Fibroblast of skin of right quadriceps (primary cell): ENCODE measurements around the gene METTL15.
"Not testable (repeated sequence)": the region's sequence is repeated elsewhere in the genome, so short reads cannot be mapped to it uniquely, and the experiment has no call there.

Source experiments
- DNase-seq: peaks from one replicate; pipeline ENCODE4 v3.0.0-alpha.2; 2013

Gene METTL15

DNA sequence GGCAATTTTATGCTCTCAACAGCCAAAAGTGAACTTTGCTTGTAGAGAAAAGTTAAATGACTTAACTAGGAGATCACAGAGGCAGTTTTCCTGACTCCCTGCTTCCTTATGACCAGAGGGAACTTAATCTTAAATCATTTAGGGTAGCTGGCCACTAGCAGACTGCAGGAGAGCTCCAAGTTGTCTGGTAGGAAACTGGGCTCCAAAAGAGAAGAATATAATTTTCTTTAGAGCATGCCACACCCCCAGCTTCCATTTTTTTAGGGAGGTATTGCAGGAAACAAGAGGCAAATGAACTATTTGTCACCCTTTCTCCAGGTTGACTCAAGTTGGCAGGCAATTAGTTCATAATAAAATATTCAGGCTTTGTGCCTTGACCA is 2.6 kb downstream of the METTL15 start:
- DNase-seq, result peak; percentile 27

DNA sequence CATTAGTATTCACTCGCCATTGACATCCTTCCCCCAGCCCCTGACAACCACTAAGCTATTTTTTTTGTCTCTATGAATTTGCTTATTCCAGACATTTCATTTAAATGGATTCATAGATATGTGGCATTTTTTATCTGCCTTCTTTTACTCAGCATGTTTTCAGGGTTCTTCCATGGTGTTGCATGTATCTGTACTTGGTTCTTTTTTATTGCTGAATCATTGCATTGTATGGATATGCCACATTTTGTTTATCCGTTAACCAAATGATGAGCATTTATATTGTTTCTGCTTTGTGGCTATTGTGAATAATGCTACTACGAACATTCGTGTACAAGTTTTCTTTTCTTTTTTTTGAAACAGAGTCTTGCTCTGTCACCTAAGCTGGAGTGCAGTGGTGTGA is 5.9 kb downstream of the METTL15 start:
- DNase-seq, result no peak

DNA sequence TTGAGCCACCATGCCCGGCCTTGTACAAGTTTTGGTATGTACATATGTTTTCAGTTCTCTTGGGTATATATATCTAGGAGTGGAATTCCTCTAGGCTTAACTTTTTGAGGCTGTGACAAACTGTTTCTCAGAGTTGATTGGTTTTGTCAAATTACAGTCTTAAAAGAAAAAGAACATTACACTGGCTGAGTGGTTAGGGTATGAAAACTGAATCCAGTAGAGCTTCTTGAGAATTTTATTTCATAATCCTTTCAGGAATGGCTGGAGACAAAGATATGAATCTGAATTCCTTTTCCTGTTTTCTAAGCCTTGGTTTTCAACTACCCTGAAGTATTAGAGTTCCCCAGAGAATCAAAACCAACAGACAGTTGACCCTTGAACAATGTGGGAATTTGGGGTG is 6.5 kb downstream of the METTL15 start:
- DNase-seq, result peak; percentile 15

DNA sequence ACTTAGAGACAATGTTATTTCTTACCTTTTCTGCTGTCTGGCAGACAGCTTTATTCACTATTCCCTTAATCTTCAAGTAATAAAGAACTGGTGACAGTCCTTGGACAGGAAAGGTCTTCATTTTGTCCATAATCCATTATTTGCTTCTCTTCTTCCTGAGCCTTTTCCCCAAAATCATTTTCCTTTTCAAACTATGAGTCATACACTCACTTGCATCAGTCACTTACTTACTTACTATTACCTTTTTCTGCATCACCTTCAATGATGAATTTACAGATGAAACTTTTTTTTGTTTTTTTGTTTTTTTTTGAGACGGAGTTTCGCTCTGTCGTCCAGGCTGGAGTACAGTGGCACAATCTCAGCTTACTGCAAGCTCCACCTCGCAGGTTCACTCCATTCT is 9.5 kb downstream of the METTL15 start:
- no peak for DNase-seq

DNA sequence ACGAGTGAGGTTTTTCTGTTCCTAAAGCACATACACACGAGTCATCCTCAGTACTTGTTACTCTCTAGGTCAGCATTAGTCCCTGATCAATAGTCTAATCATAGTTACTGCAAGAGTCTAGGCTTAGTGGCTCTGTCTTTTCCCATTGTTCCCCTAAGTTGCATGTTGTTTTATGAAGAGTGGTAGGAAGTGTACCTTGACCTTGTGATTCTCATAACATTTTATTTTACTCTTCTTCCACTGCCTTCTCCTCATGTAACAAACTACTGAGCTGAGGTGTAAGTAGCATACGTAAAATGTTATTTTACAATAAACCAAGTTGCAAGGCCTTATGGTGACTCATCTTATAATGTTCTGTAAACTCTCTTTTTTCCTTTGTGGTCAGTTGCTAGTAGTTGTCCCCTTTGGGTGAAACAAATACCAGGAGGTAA is 15.0 kb downstream of the METTL15 start:
- DNase-seq, result peak; percentile 49

DNA sequence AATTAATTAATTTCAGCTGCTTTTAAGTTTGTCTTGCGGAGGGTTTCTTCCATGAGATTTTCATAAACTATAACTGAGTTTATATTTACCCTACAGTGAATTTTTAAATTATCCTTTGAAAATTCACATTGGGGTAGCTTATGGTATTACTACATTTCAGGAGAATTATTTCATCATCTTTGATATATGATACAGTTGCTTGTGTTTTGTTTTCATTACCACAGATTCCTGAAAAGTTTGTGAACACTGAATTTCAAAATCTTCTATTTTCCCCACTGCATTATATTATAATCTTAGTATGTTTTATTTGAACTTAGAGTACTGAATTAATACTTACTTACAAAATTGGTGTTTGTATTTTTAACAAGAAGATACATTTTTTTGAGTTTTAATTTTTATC is 24.4 kb downstream of the METTL15 start:
- peak; percentile 25 for DNase-seq

DNA sequence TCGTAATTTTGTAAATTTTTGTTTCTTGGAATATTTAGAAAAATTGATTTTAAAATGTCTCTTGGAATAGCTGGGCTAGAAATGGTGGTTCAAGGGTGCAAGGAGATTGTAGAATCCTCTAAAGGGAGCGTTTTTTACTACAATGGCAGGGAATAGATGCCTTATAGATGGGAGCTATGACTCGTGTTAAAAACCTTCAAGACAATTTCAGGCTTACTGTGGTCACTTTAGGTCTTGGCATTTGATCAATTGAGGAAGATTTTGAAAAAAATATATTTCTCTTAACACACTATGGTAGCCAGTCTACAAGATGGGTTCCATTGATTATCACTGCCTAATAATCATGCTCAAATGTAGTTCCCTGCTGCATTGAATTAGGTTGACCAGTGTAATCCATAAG is 25.0 kb downstream of the METTL15 start:
- peak; percentile 39 for DNase-seq

DNA sequence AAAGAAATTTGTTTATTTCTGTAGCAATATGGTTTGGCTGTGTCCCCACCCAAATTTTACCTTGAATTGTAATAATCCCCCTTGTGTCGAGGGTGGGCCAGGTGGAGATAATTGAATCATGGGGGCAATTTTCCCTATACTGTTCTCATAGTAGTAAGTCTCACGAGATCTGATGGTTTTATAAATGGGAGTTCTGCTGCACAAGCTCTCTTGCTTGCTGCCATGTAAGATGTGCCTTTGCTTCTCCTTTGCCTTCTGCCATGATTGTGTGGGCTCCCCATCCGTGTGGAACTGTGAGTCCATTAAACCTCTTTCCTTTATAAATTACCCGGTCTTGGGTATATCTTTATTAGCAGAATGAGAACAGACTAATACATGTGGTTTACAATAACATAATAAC is 28.0 kb downstream of the METTL15 start:
- not testable (repeated sequence) for DNase-seq

DNA sequence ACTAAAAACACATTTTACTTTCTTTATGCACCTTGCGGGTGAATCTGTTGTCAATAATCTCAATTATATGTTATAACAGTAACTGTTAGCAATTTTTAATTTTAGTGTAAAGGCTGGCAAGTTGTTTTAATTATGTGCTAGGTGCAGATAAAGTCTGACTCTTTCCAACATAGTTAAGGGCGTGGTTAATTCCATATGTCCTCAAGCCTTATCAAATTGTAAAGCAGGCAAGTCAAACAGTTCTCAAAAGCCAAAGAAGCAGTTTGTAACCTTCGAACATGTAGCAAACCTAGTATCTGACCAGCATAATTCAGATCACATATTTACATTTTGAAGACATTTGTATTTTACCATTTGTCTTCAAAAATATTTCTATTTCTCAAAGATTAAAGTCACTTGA is 29.2 kb downstream of the METTL15 start:
- no peak for DNase-seq

DNA sequence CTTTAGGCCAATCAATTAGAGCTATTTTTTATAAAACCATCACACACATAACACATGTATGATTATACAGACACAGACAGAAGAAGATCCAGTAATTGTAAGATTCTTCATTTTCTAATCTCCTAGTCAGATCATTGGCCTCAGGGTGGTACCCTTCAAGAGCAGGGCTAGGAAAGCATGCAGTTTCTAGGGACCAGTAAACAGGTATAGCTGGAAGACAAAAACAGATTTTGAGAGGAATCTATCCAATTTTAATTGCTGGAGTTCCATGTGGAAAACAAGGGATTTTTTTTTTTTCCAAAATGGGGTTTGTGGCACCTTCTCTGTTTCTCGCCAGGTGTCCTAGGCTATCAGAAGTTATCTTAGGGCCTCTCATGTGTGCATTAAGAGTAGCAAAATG is 29.6 kb downstream of the METTL15 start:
- no peak for DNase-seq

DNA sequence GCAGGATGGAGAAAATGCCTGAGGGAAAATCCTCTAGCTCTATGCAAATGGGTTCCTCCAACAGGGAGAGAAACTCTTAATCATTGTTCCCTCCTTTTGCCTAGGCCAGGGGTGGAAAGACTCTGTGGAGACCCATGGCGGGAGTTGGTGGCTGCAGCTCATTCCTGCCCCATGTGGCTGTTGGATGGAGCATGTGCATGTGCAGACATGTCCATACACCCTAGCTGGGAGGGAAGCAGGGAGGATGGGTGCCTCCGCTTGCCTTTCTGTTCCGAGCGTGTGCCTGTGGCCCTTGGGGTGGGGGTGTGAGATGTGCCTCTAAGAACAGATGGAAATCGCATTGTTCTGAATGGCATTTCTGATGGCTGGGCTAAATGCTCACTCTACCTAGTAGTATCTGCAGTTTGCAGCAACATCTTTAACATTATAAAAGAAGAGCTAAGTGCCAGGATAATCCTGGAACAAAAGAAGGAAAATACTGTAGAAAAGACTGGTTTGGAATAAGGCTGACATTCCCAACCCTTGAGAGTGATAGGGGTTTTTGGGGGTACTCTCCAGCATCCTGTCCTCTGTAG is 31.7 kb downstream of the METTL15 start:
- no peak for DNase-seq

DNA sequence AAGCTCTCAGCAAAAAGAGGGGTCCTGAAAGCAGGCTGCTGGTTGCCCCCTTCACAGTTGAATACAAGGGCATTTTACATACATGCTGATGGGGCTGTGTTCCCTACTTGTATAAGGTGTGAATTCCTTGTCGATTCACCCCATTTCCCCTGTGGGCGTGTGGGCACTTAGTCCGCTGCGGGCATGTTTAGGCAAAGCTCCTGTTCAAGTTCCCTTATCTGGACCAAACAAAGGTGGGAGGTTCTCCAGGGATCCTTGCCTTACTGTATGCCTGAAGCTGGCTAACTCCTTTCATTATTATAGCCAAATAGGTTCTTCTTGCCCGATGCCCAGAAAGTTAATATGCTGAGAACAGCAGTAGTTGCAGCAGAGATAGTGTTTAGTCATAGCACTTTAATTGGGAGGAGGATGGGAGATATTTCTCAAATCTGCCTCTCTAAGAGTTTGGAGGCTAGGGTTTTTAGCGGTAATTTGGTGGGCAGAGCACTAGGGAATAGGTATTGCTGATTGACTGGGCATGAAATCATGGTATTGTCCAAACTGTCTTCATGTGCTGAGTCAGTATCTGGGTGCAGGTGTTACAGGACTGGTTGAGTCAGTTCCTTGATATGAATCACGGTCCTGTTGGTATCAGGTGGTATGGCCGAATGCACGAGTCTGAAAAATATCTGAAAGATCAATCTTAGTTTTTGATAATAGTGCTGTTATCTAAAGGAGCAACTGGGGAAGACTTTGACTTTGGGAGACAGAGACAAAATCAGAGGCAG is 32.7 kb downstream of the METTL15 start:
- no peak for DNase-seq

DNA sequence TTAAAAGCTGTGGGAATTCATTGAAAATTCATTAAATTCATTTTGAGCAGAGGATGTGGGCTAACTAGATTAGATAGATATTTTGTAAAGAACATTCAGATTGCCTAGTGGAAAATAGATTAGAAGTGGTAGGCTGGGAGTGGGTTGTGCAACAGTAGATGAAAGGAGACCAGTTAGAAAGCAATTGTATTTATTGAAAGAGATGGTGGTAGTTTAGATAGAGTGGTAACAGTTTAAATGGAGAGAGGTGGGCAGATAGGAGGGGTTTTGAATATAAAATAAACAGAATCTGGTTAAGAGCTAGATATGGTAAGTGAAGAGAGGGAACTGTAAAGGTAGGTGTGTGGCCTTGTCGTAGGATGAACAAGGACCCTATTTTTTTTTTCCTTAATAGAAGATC is 34.5 kb downstream of the METTL15 start:
- no peak for DNase-seq

DNA sequence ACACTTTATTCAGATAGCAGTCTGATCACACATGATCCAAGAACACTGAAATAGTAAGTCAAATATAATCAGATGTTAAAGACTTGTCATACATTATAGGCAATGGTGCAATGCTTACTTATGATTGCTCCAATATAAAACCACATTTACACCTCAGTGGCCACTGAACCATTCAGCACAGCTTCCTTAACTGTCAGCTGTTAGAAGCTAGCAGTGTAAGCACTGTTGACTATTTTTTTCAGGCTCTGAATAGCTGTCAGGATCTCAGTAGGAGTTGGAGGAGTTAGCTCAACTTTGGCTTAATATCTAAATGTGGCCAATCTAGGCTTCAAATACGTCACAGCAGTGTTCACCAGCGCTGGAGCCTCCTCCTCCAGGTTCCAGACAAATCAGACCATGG is 36.6 kb downstream of the METTL15 start:
- peak; percentile 43 for DNase-seq

DNA sequence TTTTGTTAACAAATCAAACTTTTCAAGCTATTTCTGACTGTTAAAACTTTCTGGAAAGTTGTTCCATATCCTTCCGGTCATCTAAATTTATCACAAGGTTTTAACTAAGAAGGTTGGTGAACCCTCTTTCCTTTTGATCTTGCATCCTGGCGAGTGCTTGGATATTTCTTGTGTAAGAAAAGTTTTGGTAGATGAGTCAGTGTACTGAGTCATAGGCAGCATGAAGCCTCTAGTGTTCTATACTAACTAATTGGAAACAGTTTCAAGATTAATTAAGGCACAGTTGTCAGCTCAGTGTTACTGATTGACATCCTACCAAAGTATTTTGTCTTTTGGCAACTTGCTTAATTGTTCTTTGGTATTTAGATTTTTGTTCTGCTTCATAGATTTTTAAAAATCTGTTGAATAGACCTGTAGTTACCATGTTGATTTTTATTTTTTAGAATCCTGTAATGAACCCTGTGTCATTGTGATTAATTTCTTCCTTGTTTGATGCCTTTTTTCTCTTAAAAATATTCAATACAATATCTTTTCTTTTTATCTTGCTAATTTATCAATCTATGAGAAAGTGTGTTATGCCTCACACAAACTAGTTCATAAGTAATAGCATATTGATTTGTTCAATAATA is 38.0 kb downstream of the METTL15 start:
- DNase-seq, result peak; percentile 92

DNA sequence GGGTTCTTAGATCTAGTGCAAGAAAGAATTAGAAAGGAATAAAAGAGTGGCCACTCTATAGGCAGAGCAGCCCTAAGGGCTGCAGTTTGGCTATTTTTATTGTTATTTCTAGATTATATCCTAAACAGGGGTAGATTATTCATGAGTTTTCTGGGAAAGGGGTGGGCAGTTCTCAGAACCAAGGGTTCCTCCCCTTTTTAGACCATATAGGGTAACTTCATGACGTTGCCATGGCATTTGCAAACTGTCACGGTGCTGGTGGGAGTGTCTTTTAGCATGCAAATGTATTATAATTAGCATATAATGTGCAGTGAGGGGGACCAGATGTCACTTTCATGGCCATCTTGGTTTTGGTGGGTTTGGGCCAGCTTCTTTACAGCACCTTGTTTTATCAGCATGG is 44.6 kb downstream of the METTL15 start:
- no peak for DNase-seq

DNA sequence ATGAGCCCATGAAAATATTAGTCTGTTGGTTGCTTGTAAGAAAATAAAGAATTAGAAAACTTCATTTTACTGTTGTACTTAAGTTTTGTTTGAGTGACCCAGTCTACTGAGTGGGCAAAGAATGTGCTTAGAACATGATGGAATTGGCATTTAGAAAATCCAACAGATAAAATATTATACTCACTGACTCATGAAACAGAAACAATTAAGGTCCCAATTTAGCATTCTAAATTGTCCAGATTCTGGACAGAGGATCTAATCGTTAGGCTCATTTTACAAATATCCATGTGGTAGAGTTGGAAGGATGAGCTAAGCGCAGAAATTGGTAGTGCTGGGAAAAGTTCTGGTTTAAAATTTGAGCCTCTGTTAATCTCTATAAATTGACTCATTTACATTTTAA is 45.4 kb downstream of the METTL15 start:
- peak; percentile 28 for DNase-seq

DNA sequence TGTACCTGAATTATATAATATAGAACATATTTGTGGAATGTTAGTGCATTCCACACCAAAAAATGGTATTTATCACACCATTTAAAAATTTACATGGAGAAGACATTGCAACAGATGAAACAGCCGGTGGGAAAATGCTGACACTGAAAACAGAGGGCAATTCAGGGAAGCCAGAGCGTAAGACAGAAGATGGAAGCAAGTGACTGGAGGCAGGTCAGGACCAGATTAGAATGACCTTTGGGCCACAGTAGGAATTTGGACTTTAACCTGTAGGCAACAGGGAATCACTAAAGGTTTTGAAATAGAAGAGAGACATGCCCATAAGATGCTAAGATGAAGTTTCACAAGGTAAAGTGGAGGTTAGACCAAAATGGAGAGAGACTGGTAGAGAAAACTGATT is 60.5 kb downstream of the METTL15 start:
- no peak for DNase-seq

DNA sequence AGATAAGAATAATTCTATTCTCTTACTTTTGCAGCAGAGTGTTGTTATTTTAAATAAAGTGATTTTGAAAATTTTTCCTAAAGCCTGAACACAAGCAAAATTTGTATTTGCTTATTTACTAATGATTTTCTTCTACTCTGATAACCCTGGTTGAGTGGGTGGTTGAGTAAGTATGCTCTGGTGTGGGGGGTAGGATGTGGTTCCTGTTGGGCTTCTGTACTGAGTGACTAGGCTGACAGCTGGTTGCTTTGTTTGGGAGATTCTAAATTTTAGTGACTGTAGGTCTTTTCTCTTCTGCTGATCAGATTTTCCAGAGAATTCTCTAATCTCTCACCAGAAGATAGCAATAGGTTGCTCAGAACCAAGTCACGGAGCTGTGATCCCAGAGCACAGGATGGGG is 61.6 kb downstream of the METTL15 start:
- DNase-seq, result peak; percentile 24

DNA sequence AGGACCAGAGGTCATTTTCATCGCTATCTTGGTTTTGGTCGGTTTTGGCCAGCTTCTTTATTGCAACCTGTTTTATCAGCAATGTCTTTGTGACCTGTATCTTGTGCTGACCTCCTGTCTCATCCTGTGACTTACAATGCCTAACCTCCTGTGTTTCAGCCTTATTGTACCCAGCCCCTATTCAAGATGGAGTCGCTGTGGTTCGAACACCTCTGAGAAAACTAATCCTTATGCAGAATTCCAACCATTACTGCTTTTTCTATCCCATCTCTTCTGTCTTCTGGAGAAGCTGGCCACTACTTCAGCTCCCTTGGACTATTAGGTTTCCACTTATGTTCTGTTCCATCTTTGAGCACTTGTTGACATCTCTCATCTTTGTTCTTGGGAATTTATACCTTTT is 62.6 kb downstream of the METTL15 start:
- DNase-seq, result no peak

DNA sequence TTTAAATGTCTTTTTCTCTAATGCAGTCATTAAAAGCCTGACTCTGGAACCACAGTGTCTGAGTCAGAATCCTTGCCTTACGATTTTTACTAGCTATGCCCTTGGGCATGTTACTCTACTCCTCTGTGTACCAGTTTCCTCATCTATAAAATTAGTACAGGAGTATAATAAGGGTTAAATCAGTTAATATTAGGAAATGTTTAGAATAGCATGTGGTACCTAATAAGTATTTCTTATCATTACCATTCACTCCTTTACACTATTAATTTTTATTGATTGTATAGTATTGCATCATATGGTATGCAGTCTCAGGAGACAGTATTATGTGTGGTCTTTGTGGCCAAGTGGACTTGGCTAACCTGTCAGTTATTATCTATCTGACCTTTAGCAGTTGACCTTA is 68.2 kb downstream of the METTL15 start:
- peak; percentile 13 for DNase-seq

DNA sequence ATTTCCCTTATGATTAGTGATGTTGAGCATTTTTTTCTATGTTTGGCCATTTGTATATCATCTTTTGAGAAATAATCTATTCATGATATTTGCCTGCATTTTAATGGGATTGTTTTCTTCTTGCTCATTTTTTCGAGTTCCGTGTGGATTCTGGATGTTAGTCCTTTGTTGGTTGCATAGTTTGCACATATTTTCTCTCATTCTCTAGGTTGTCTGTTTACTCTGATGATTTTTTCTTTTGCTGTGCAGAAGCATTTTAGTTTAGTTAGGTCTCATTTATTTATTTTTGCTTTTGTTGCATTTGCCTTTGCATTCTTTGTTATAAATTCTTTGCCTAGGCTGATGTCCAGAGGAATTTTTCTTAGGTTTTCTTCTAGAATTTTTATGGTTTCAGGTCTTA is 87.3 kb downstream of the METTL15 start:
- no peak for DNase-seq

DNA sequence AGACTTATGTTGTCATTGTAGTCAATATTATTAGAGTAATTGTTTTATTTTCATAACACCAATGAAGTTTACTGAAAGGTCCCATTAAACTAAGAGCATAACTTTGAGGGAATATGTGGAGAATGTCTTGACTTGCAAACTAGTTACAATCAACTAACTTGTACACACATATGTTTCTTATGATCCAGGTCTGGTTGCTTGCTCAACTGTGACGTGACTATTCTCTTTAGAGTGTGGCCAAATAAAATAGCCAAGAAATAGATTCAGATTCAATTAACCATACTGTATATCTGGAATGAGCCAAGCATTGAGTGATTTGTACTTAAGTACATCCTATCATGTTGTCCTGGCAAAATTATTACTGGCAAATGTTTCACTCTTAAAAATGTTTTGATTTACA is 101.7 kb downstream of the METTL15 start:
- DNase-seq, result peak; percentile 3

DNA sequence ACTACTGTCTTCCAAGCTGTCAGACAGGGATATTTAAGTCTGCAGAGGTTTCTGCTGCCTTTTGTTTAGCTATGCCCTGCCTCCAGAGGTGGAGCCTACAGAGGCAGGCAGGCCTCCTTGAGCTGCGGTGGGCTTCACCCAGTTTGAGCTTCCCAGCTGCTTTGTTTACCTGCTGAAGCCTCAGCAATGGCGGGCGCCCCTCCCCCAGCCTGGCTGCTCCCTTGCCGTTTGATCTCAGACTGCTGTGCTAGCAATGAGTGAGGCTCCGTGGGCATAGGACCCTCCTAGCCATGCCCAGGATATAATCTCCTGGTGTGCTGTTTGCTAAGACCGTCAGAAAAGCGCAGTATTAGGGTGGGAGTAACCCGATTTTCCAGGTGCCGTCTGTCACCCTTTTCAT is 113.9 kb downstream of the METTL15 start:
- not testable (repeated sequence) for DNase-seq

DNA sequence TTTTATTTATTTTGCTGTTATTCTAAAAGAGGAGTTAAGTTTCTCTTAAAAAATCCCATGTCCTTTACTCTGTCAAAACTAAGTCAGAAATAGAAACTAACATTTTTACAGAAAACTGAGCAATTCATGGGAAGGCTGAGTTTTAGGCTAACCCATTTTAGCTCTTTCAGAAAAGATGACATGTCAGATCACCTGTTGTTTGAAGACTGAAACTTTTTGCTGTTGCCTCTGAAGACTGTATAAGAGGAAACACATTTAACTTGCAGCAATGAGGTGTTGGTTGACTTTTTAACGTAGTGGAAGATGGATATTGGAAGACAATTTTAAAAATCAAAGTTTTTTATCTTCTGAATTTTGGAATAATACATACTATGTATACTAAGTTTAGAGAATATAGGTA is 115.4 kb downstream of the METTL15 start:
- no peak for DNase-seq
